T47D (cell line): ENCODE results near the gene RPE.
A peak's percentile ranks its signal among the peaks of the same experiment; 100 is the strongest.

Experiments
- DNase-seq, 2 experiments: peaks; one replicate each; pipeline versions ENCODE4 v3.0.0 to v3.0.0-alpha.2; 2011 to 2012; ENCODE audit warnings: low read depth in 1 of 2, low spot score in 1 of 2
- JUND ChIP-seq: IDR thresholded peaks from 2 replicates; pipeline ENCODE4 v1.6.1; 2012; ENCODE audit warnings: low read depth
- in situ Hi-C: cut with HindIII; loops from 2 replicates; pipeline ENCODE4 v1.10.0; 2016; ENCODE audit warnings: low sequenced_read_pairs, low pct_unique_long_range_greater_than_20kb

Gene RPE

DNA sequence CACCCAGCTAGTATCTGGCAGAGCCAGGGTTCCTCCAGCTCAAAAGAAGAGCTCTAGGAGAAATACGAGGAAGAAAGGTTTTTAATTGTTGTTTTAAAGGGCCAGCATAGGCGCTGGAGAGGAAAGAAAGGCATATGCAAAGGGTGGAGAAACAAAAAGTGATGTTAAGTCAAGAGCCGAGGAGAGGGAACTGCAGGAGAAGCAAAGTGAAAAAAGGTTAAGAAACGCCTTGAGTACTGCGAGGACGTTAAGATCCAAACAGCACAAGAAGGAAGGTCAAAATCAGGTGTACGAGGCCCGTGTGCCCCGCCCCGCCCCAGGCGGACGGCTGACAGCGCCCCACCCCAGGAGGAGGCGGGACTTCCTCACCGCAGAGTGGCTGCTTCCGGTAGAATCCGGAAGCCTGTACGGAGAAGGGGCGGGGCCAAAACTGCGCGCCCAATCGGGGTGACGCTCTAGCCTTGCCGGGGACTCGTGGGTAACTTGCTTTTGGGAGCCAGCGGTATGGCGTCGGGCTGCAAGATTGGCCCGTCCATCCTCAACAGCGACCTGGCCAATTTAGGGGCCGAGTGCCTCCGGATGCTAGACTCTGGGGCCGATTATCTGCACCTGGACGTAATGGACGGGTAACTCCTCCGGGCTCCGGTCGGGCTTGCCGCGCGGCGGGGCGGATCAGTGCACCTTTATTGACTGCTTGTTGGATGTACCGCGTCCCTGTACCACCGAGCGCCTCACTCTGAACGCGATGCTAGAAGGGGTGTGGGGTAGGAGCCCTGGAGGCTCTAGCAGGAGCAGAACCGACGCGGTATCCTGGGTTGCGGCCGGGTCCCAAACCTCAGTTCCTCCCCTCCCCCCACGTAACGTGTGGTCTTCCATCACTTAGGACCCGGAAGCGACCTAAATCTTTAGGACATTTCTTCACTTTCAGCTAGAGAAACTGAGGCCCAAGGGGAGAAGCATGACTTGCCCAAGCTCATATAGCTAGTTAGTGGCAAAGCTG is at the start of gene RPE:
TSS of gene RPE (plus strand) at position 481 of the 1,000 bp plus-strand sequence. CDS start at position 505, 24 bp downstream.
- DNase-seq = peak; percentile 60 to 93
- in situ Hi-C loops = no loop called here
- no peak for TF ChIP-seq JUND

DNA sequence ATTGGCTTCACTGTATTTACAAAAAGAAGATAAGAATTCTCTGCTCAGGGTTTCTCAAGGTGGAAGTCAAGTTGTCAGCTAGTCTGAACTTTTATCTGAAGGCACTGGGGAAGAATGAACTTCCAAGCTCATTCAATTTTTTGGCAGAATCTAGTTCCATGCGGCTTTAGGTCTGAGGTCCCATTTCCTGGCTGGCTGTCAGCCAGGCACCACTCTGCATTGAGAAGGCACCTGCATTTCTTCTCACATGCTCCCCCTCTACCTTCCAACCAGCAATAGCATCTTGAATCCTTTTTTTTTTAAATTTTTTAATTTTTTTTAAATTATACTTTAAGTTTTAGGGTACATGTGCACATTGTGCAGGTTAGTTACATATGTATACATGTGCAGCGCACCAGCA is 46.2 kb upstream of the RPE start:
- TF ChIP-seq JUND = no peak
- no peak for DNase-seq
- in situ Hi-C loops = no loop called here

DNA sequence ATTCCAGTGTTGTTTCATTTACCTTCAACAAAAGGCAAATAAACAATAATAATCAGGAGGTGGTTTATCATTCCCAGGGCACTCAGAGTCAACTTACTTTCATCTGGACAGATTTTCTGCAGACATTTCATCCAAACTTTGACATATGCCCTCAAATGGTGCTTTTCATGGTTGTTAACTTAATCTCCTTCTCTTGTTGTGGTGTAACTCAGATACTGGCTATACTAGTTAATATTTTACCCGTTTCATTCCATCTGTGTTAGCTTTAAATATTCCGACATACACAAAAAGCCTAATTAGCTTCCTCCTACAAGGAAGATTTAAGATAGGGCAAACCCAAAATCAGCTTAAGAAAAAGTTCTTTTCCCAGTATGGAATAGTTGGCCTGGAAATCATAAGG is 44.4 kb upstream of the RPE start:
- TF ChIP-seq JUND = no peak
- in situ Hi-C loops = no loop called here
- no peak for DNase-seq

DNA sequence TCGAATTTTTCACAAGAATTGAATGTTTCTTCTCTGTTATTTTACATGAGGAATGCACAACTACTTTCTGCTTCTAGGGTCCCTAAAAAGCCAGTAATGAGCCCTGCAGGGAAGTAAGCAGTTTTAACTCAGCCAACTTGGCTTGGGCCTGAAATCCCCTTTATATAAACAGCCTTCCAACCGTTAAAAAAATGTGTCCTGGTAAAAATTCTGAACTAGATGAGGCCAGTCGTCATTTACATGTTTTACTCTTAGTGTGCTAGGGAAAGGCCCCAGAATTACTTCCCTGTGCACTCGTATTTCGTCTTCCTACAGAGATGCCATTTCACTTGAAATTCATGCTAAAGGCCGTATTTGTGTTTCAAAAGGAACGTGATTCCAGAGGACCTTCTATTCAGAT is 42.4 kb upstream of the RPE start:
- no peak for DNase-seq
- TF ChIP-seq JUND = no peak
- in situ Hi-C loops = no loop called here

DNA sequence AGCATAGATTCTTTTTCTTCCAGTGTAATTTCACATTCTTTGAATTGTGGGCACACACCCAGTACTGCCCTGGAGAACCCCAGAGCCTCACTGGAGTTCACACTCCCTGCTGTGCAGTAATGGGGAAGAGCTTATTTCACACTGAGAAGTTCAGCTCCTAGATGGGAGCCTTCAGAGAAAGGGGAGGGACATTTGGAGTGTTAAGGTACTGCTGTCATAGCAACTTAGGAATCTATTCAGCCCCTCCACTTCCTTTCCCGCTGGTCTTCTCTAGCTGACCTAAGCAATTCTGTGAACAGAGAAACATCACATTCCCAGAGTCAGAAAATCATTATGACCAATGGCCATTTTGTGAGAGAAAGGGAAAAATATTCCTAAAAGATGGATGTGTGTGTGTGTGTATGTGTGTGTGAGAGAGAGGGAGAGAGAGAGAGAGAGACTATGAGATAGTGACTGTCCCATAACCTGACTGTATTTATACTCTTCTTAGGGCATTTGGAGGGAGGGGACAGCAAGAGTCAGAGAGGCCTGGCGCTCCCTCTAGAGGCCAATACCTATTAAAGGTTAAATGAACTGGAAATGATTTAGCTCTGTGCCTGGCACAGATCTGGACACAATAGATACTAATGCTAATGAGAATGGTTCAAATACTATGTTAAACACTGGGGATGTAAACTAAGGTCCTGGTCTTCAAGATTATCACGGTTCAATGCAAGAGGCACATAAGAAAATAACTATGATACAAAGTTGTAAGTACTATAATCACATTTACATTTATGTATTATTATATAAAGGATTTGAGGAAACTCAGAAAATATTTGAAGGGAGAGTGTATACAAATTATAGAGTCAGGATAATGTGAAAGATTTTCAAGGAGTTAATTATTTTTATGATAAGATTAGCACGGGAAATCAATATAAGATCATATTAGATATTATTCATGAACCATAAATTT is 41.5 kb upstream of the RPE start:
- DNase-seq = peak; percentile 16 to 65
- in situ Hi-C loops = no loop called here
- no peak for TF ChIP-seq JUND

DNA sequence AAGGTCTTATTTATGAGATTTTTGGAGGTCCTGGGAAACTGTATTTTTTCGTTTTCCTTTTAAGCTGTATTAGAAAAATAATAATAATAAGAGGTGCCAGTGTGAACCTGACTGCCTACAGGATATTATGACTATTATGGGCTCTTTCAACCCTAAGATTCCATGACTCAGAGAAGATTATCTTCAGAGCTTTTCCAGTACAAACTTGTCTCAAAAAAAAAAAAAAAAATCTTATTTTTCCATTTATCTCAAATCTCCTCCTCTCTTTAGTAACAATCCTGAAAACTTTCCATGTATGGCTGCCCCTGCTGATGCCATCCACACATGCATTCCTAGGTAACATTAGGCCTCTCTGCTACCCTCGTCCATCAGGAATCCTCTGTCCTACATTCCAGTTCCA is 36.7 kb upstream of the RPE start:
- in situ Hi-C loops = no loop called here
- TF ChIP-seq JUND = no peak
- no peak for DNase-seq

DNA sequence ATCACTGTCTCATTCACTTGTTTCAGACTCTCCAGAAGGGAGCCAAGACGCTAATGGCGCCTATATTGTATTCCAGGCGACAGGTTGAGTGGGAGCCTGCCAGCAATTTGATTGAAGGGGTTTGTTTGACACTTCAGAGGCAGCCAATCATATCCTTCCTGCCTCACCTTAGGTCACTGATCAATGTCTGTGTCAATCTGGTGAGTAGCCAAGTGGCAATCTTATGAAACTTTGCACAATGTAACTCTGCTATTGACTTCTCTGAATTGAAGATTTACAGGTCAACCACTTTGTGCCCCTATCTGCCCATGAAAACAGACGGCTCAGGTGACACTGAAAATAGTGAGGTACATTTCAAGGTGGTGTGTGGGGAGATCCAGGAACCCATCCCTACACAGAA is 32.7 kb upstream of the RPE start:
- in situ Hi-C loops = no loop called here
- no peak for DNase-seq
- no peak for TF ChIP-seq JUND

DNA sequence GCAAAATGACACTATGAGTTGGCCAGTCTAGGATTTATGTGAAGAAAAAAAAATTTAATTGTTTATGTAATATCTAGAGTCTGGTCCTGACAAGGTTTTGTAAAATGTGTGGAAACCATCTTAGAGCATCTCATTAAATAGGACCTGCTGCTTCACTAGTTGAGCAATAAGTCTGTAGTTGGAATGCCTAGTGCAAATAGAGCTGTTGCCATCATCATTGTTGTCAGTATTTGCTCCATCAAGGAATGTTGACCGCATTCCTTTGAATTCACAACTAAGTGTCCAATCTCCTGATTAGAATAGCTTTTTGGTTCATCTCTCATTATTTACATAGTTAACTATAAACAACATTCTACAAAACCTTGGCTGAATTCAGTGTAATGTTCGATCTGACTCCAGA is 32.2 kb upstream of the RPE start:
- DNase-seq = peak in 1 of 2 experiments; percentile 19
- in situ Hi-C loops = no loop called here
- TF ChIP-seq JUND = no peak

DNA sequence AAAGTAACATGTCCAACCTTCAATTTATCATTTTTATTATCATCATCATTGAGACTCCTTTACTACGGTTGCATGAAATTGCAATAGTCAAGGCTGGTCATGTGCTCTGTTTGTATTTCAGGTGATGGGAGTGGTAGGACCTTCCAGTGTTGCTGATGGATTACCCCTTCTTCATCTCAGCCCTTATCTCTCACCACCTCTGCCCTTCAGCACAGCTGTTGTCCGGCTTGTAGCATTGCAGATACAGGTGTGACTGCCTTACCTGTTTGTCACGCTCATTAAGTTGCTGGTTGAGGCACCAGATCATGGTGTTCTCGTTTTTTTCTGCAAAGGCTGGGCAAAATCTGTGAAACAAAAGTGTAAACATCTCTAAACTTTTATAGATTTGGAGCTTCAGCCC is 31.7 kb upstream of the RPE start:
- DNase-seq = no peak
- in situ Hi-C loops = no loop called here
- TF ChIP-seq JUND = no peak

DNA sequence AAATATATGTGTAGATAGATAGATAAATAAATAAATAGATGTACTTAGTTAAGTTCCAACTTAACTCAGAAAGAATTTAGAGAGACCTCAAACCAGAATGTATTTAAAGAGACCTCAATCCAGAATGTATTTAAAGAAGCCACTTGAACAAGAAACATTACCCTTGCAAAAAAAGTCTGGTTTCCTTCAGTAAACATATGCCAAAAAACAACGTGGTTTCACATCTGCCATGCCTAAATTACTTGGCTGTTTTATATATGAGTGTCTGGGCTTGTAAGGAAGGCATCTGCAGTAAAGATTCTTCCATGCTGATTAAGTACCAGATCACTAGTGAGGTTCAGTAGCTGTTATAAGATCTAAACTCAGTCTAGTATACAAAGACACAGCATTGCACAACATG is 29.1 kb upstream of the RPE start:
- in situ Hi-C loops = no loop called here
- no peak for TF ChIP-seq JUND

DNA sequence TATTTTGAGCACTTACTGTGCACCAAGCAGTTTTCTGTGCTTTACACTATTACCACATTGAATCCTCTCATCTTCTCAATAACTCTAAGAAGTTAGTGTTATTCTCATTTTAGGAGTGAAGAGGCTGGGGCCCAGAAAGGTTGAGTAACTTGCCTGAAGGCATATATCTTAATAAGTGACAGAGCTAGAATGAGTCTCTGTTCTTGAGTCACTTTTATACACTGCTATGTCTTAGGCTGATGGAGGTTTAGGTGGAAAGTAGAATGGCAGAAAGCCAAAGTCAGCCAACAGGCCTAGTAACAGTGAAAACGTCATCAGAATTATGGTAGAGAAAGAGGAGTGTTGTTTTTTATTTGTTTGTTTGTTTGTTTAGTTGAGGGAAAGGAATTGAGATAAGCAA is 27.9 kb upstream of the RPE start:
- TF ChIP-seq JUND = no peak
- DNase-seq = no peak
- in situ Hi-C loops = no loop called here

More for the DNA sequence above, 29.1 kb upstream of the RPE start:
- no peak for DNase-seq

DNA sequence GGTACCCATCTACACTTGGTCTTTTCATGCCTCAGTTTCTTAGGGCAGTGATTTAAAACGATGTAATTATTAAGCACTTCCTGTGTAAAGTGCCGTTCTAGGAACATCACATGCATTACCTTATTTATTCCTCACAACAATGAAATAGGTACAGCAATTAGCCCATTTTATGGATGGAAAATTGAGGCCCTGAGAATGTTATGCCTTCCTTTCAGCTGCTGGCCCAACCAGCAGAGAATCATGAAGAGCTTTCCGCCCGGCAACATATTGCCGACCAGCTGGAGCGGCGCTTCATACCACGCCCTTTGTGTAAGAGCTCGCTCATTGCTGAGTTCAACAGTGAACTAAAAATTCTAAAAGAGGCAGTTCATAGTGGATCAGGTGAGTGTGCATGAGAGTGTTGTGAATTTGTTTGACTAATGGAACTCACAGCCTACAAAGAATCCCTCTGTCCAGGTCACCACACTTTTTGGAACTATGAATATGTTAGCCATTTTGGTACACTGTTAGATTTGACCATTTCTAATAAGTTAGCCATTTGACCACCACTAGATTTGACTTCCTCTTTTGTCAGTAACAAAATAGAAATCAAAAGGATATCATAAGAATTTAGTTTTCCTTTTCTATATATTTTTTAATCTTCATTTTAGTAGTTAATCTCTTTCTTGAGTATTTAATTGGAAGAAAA is 25.6 kb upstream of the RPE start:
- in situ Hi-C loops = no loop called here
- TF ChIP-seq JUND = no peak
- no peak for DNase-seq
